Skin of body (tissue), 1 donor: ENCODE measurements around the gene KCNE4. TPM values are rescaled to one million over a fixed set of nuclear protein-coding genes. Genes with fewer than 3 reads are reported as not detected.

ENCODE experiments used
- total RNA-seq: library from RNA; depleted of rRNA; stranded (reverse); fragments of >200 nt; gene quantifications from one replicate; pipeline ENCODE4 v1.2.3, GENCODE V29; 2014

Gene KCNE4
- total RNA-seq, 1 donor from 2014 or later, result 5.4 TPM

Other genes starting within 250 kb of the KCNE4 start
- 56.7 TPM for gene ACSL3, start 191.2 kb upstream of the KCNE4 start, total RNA-seq